ENCODE data around the gene CKLF.

The CKLF gene

DNA sequence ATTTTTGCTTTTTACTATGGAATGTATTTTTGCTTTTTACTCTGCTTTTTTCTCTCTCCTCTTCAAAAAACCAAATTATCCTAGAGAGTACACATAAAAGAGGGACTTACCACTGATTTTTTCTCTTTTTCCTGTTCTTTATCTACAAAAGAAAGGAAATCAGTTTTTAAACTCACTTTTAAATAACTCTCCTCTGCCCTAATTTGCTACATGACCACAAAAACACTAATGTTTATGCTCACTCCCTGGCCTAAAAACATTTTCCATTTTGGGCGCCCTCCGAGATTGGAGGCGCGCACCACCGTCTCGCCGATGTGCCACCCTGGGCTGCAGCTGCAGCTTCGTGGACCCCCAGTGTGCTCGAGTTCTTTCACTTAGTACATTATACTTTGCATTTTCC lies 3.5 kb upstream of the CKLF start:
- peaks cover 11% of the 10 kb centered on the region for H3K36me3 ChIP-seq (ENCODE audit: control insufficient read depth, insufficient read depth, low read length, severe bottlenecking)
- H3K27me3 ChIP-seq (replicated peaks; ENCODE audit: control insufficient read depth, insufficient read depth, low read length): no peaks in the 10 kb centered on the region
- peaks cover 41% of the 10 kb centered on the region for H3K4me1 ChIP-seq (ENCODE audit: control insufficient read depth, insufficient read depth, low read length)
- peak overlapping the region; percentile 93 for H3K4me3 ChIP-seq (ENCODE audit: low read length)
- DNase-seq (ENCODE audit: low read depth): no peak
- no peaks in the 10 kb centered on the region for H3K9me3 ChIP-seq (ENCODE audit: control insufficient read depth, low read length)
- H3K9ac ChIP-seq (ENCODE audit: low read length): peak overlapping the region; percentile 97

GRCh38 chr16:66549284-66550131 lies 2.9 kb upstream of the CKLF start, which contains the start of gene TK2:
TK2 (minus strand) TSS chr16:66550122; CDS start chr16:66550061, 61 bp downstream.
- Histone ChIP-seq H3K9ac (ENCODE audit: low read length) (peak within 1 kb of the TSS; percentile 97), H3K27me3 (replicated peaks; ENCODE audit: control insufficient read depth, insufficient read depth, low read length) (no peaks in the 10 kb centered on the region), H3K4me1 (ENCODE audit: control insufficient read depth, insufficient read depth, low read length) (peaks cover 42% of the 10 kb centered on the region), H3K36me3 (ENCODE audit: control insufficient read depth, insufficient read depth, low read length, severe bottlenecking) (peaks cover 5% of the 10 kb centered on the region), H3K9me3 (ENCODE audit: control insufficient read depth, low read length) (no peaks in the 10 kb centered on the region), H3K4me3 (ENCODE audit: low read length) (peak within 1 kb of the TSS; percentile 93)
- peak; percentile 88 for DNase-seq (ENCODE audit: low read depth)

- no peaks in the 10 kb centered on the region for H3K27me3 ChIP-seq (replicated peaks; ENCODE audit: control insufficient read depth, insufficient read depth, low read length)
- peaks cover 48% of the 10 kb centered on the region for H3K4me1 ChIP-seq (ENCODE audit: control insufficient read depth, insufficient read depth, low read length)
- DNase-seq (ENCODE audit: low read depth): peak; percentile 34
- H3K36me3 ChIP-seq (ENCODE audit: control insufficient read depth, insufficient read depth, low read length, severe bottlenecking): no peaks in the 10 kb centered on the region
- H3K9me3 ChIP-seq (ENCODE audit: control insufficient read depth, low read length): no peaks in the 10 kb centered on the region
- H3K9ac ChIP-seq (ENCODE audit: low read length): peak overlapping the region; percentile 92
- peak overlapping the region; percentile 94 for H3K4me3 ChIP-seq (ENCODE audit: low read length)
Observed at GRCh38 chr16:66551348-66551759, 1.0 kb upstream of the CKLF start.

GRCh38 chr16:66551788-66552285 lies 539 bp upstream of the CKLF start:
- no peaks in the 10 kb centered on the region for H3K9me3 ChIP-seq (ENCODE audit: control insufficient read depth, low read length)
- DNase-seq (ENCODE audit: low read depth): no peak
- H3K27me3 ChIP-seq (replicated peaks; ENCODE audit: control insufficient read depth, insufficient read depth, low read length): no peaks in the 10 kb centered on the region
- H3K4me1 ChIP-seq (ENCODE audit: control insufficient read depth, insufficient read depth, low read length): peaks cover 52% of the 10 kb centered on the region
- peak overlapping the region; percentile 92 for H3K9ac ChIP-seq (ENCODE audit: low read length)
- peak overlapping the region; percentile 94 for H3K4me3 ChIP-seq (ENCODE audit: low read length)
- no peaks in the 10 kb centered on the region for H3K36me3 ChIP-seq (ENCODE audit: control insufficient read depth, insufficient read depth, low read length, severe bottlenecking)

- Histone ChIP-seq H3K4me1 (ENCODE audit: control insufficient read depth, insufficient read depth, low read length) (peaks cover 60% of the 10 kb centered on the region), H3K36me3 (ENCODE audit: control insufficient read depth, insufficient read depth, low read length, severe bottlenecking) (no peaks in the 10 kb centered on the region), H3K9me3 (ENCODE audit: control insufficient read depth, low read length) (no peaks in the 10 kb centered on the region), H3K27me3 (replicated peaks; ENCODE audit: control insufficient read depth, insufficient read depth, low read length) (no peaks in the 10 kb centered on the region), H3K9ac (ENCODE audit: low read length) (peak overlapping the region; percentile 92), H3K4me3 (ENCODE audit: low read length) (peak overlapping the region; percentile 94)
- DNase-seq (ENCODE audit: low read depth): no peak
Observed at GRCh38 chr16:66553223-66553622, 847 bp downstream of the CKLF start.

DNA sequence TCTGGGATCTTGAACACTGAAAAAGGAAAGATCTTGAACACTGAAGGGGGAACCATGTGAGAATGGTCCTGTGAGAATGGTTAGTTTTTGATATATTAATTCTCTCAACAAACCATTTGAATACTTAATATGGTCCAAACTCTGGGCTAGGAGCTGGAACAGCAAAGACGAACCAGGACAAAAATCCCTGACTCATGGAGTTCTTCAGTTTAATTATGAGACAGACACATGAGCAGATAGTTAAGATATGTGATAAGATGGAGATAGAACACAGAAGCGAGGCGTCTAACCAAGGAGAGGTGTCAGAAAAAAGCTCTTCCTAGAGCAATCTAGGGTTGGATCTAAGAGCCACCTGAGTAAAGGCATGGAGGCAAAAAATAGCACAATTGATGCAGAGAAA lies 1.6 kb downstream of the CKLF start:
- H3K9ac ChIP-seq (ENCODE audit: low read length): no peak overlapping the region
- no peaks in the 10 kb centered on the region for H3K27me3 ChIP-seq (replicated peaks; ENCODE audit: control insufficient read depth, insufficient read depth, low read length)
- H3K36me3 ChIP-seq (ENCODE audit: control insufficient read depth, insufficient read depth, low read length, severe bottlenecking): peaks cover 5% of the 10 kb centered on the region
- peak overlapping the region; percentile 94 for H3K4me3 ChIP-seq (ENCODE audit: low read length)
- H3K9me3 ChIP-seq (ENCODE audit: control insufficient read depth, low read length): no peaks in the 10 kb centered on the region
- no peak for DNase-seq (ENCODE audit: low read depth)
- peaks cover 53% of the 10 kb centered on the region for H3K4me1 ChIP-seq (ENCODE audit: control insufficient read depth, insufficient read depth, low read length)

DNA sequence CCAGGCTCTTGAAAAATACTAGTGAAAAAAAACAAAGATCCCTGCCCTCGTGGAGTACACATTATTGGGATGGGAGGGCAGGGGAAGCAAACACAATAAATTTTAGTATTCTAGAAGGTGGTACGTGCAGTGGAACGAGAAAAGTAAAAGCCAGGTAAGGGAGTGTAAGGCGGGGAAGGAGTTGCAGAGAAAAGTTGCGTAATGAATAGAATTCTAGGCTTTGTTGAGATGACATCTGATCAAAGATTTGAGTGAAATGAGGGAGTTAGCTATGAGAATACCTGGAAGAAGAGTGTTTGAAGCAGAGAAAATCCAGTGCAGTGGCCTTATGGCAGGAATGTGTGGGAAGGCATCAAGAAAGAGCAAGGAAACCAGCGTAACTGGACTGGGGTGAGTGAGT lies 2.1 kb downstream of the CKLF start:
- DNase-seq (ENCODE audit: low read depth): no peak
- Histone ChIP-seq H3K9ac (ENCODE audit: low read length) (no peak overlapping the region), H3K36me3 (ENCODE audit: control insufficient read depth, insufficient read depth, low read length, severe bottlenecking) (peaks cover 6% of the 10 kb centered on the region), H3K4me3 (ENCODE audit: low read length) (no peak overlapping the region), H3K4me1 (ENCODE audit: control insufficient read depth, insufficient read depth, low read length) (peaks cover 49% of the 10 kb centered on the region), H3K27me3 (replicated peaks; ENCODE audit: control insufficient read depth, insufficient read depth, low read length) (no peaks in the 10 kb centered on the region), H3K9me3 (ENCODE audit: control insufficient read depth, low read length) (no peaks in the 10 kb centered on the region)

GRCh38 chr16:66560107-66560506 lies 7.7 kb downstream of the CKLF start:
- peaks cover 13% of the 10 kb centered on the region for H3K36me3 ChIP-seq (ENCODE audit: control insufficient read depth, insufficient read depth, low read length, severe bottlenecking)
- H3K9ac ChIP-seq (ENCODE audit: low read length): no peak overlapping the region
- H3K4me3 ChIP-seq (ENCODE audit: low read length): no peak overlapping the region
- no peaks in the 10 kb centered on the region for H3K9me3 ChIP-seq (ENCODE audit: control insufficient read depth, low read length)
- peaks cover 25% of the 10 kb centered on the region for H3K4me1 ChIP-seq (ENCODE audit: control insufficient read depth, insufficient read depth, low read length)
- no peaks in the 10 kb centered on the region for H3K27me3 ChIP-seq (replicated peaks; ENCODE audit: control insufficient read depth, insufficient read depth, low read length)
- no peak for DNase-seq (ENCODE audit: low read depth)

DNA sequence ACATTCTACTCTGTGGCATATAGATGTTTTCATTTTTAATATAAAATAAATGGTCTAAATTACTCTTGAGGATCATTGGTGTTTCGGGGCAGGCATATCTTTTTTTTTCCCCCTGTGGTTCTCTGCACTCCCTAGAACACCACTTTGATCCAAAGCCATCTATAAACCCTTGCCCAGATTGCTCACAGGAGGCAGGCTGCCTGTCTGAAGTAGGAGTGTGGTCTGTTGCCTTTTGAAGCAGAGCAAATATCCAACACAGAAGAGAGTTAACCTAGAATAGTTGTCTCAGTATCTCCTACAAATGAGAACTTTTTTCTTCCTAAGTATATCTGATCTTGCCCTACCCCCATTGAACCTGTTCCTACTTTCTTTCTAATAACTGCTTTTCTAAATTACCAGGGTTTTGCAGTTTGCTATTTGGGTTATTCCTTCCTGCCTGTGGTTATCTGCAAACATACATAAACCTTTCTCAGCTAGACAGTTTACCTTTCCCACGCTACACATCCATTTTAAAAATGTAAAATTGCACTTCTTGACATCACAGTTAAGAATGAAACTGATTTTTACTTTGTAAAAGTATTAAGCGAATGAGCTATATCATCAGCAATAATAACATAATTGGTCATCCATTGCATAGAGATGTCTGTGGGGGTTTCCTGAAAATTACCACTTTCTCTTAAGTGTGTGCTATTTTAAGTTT lies 9.2 kb downstream of the CKLF start:
- Histone ChIP-seq H3K4me3 (ENCODE audit: low read length) (no peak overlapping the region), H3K36me3 (ENCODE audit: control insufficient read depth, insufficient read depth, low read length, severe bottlenecking) (peaks cover 24% of the 10 kb centered on the region), H3K27me3 (replicated peaks; ENCODE audit: control insufficient read depth, insufficient read depth, low read length) (no peaks in the 10 kb centered on the region)

DNA sequence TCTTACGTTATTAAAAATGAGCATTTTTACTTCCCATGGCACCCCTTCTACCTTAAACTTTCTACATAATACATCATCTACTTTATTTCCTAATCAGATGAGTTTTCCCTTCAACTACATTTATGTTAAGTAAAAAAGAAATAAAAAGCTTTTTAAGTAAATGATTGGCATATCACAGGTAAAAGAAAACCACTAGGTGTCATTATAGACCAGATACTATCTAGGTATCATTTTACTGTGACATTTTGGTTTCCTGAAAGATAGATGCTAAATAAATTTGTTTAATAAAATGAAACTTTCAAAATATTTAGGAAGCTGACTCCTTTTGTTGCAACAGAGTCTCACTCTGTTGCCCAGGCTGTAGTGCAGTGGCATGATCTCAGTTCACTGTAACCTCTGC lies 10.0 kb downstream of the CKLF start:
- Histone ChIP-seq H3K36me3 (ENCODE audit: control insufficient read depth, insufficient read depth, low read length, severe bottlenecking) (peaks cover 27% of the 10 kb centered on the region), H3K9me3 (ENCODE audit: control insufficient read depth, low read length) (no peaks in the 10 kb centered on the region), H3K9ac (ENCODE audit: low read length) (no peak overlapping the region), H3K4me3 (ENCODE audit: low read length) (no peak overlapping the region), H3K27me3 (replicated peaks; ENCODE audit: control insufficient read depth, insufficient read depth, low read length) (no peaks in the 10 kb centered on the region), H3K4me1 (ENCODE audit: control insufficient read depth, insufficient read depth, low read length) (peaks cover 10% of the 10 kb centered on the region)
- DNase-seq (ENCODE audit: low read depth): no peak

More for the DNA sequence above, 9.2 kb downstream of the CKLF start:
- Histone ChIP-seq H3K9ac (ENCODE audit: low read length) (no peak overlapping the region), H3K4me1 (ENCODE audit: control insufficient read depth, insufficient read depth, low read length) (peaks cover 18% of the 10 kb centered on the region), H3K9me3 (ENCODE audit: control insufficient read depth, low read length) (no peaks in the 10 kb centered on the region)
- no peak for DNase-seq (ENCODE audit: low read depth)

DNA sequence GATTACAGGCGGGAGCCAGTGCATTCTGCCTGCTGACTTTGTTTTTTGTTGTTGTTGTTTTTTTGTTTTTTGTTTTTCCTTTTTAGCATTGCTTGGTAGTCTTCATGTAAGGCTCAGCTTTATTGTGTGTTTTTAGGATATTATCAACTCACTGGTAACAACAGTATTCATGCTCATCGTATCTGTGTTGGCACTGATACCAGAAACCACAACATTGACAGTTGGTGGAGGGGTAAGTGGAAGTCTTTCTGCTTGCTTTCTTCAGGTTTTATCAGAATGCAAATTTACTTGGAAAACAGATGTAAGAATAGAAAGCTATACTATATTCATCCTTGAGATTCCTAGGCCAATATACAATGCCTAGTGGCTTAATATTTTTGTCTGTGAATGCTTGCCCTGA lies 10.6 kb downstream of the CKLF start:
- Histone ChIP-seq H3K36me3 (ENCODE audit: control insufficient read depth, insufficient read depth, low read length, severe bottlenecking) (peaks cover 27% of the 10 kb centered on the region), H3K27me3 (replicated peaks; ENCODE audit: control insufficient read depth, insufficient read depth, low read length) (no peaks in the 10 kb centered on the region), H3K4me1 (ENCODE audit: control insufficient read depth, insufficient read depth, low read length) (peaks cover 10% of the 10 kb centered on the region), H3K9ac (ENCODE audit: low read length) (no peak overlapping the region), H3K4me3 (ENCODE audit: low read length) (no peak overlapping the region), H3K9me3 (ENCODE audit: control insufficient read depth, low read length) (no peaks in the 10 kb centered on the region)
- DNase-seq (ENCODE audit: low read depth): no peak

All from adipocyte (in vitro differentiated cells).